Subcutaneous adipose tissue (tissue), 4 donors: Measurements from ENCODE around the gene GBA2. TPM values are rescaled to one million over a fixed set of nuclear protein-coding genes. Genes with fewer than 3 reads are reported as not detected.

Source experiments
- CTCF ChIP-seq: fragments of 450-650 bp; IDR thresholded peaks from one replicate; pipeline ENCODE4 v1.5.1; 2016; ENCODE audit warnings: low read depth, mild to moderate bottlenecking, control low read depth, antibody characterized with exemption, moderate library complexity
- total RNA-seq, 4 donors: library from RNA; depleted of rRNA; stranded (reverse); fragments of >200 nt; gene quantifications; one replicate each; pipeline ENCODE4 v1.1.0, GENCODE V29; 2016

The GBA2 gene
- 100 to 1,000 TPM in 1 of 4 donors, 10 to 100 TPM in 3; 33.7 to 107 (median 41.6) TPM for total RNA-seq

DNA sequence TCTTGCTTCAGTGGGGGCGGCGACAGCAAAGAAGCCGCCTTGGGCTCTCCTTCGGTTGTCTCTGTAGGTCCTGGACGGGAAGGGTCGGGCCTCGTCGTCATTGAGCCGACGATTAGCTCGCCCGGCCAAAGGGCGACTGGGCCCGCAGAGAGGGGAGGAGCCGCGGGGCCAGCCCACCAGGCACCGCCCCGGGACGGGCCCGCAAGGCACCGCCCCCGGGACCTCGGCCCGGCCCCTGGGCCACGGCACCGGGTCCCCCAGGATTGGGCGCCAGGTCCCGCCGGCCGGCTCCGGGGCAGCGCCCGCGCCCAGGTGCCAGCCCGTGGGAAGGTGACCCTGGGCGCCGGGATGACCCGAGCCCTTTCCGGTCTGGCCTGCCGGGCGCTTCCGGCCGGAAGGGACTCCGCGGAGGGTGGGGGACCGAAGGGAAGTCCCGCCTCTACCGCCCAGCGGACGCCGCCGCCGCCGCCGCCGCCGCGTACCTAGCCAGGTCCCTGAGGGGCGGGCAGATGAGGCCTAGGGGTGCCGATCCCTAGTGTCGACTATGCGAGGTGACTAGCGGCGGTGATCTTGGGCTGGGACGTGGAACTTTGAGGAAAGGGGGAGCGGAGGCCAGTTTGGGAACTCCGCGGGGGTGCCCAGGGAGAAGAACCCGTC lies at the start of gene GBA2, which contains the start of gene RGP1:
Gene GBA2, minus strand, starts transcription at position 371 of the 657 bp plus-strand sequence. CDS start 524 bp downstream, outside the sequence.
Gene RGP1, plus strand, starts transcription at position 430 of the 657 bp plus-strand sequence. CDS start 469 bp downstream, outside the sequence.
- TF ChIP-seq CTCF, result no peak

- no peak for TF ChIP-seq CTCF
Measured at GRCh38 chr9:35797311-35798109, 48.5 kb upstream of the GBA2 start.

DNA sequence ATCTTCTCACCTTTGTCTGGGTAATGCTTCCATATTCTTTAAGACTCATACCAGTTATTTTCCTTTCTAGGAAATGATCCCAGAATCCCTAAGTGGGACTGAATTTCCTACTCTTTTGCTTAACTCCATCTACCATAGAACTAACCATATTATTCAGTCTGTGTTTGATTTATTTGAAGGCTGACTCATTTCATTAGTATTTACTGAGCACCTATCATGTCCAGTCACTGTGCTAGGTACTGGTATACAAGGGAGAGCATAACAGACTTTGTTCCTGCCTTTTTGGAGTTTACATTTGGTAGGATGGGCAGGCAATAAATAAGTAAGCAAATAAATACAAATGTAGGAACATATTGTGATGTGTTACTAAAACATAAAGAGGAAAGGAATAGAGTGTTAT lies 46.7 kb upstream of the GBA2 start:
- no peak for TF ChIP-seq CTCF

DNA sequence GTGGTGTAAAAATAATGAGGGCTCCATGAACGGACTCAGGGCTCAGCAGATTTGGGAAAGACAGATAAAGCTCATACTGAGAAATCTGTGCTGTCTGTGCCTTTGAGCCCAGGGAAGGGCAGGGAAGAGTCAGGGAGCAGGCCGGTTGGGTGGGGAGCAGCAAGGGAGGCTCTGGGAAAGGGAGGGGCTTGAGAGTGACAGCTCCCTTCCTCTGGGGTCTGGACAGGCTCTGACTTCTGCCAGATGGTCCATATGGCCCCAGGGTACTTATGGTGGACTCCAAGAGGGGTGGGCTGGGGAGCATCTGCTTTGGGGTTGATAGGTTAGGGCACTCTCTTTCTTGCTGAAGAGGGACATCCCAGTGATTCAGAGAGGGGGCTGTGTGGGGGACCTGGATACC lies 44.4 kb upstream of the GBA2 start:
- TF ChIP-seq CTCF, result no peak

DNA sequence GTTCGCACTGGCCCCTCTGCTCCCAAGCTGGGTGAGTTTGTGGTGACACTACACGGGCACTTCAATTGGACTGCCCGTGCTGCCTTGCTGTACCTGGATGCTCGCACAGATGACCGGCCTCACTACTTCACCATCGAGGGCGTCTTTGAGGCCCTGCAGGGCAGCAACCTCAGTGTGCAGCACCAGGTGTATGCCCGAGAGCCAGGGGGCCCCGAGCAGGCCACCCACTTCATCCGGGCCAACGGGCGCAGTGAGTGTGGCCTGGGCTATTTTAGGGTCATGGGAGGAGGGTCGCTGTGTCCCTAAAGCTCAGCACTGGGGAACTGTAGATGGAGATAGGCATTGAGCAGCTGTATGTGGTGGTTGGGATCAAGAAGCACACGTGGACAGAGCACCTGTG lies 43.8 kb upstream of the GBA2 start:
- no peak for TF ChIP-seq CTCF

- TF ChIP-seq CTCF, result no peak
Measured at GRCh38 chr9:35792024-35792813, 43.2 kb upstream of the GBA2 start.
